Transverse colon (tissue), 3 donors: ENCODE data around the gene LRFN4.

Source experiments
- POLR2A ChIP-seq: fragments of 450-650 bp; IDR thresholded peaks from one replicate; pipeline ENCODE4 v1.6.1; 2016; ENCODE audit warnings: antibody characterized with exemption, mild to moderate bottlenecking, moderate library complexity
- TF ChIP-seq, protein P1 (sequence below), 5 experiments: fragments of 200-600 bp in 3 of 5; fragments of 450-650 bp in 2 of 5; sonication (generic) in 3 of 5; IDR thresholded peaks; 1 replicate in 2 of 5; 2 replicates in 3 of 5; pipeline ENCODE4 v1.5.1; 2016 to 2017; ENCODE audit warnings: antibody characterized with exemption in 5 of 5, inconsistent platforms in 3 of 5, mild to moderate bottlenecking in 2 of 5, moderate library complexity in 1 of 5

DNA sequence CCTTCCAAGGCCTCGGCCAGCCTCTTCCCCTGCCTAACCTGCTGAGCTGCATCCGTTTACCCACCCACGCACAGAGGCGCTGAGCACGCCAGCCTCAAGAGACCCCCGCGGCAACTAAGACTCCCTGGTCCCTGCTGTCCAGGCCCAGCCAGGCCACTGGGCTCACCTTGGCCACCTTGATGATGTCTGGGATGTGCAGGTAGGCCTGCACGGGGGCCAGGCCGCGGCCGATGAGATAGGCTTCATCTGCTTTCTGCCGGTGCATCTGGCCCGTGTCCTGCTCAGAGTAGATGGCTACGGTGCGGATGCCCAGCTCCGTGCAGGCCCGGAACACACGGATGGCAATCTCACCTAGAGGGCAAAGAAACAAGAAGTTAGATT, 14.6 kb downstream of the LRFN4 start:
- TF ChIP-seq POLR2A, result no peak
- TF ChIP-seq, protein P1, sequence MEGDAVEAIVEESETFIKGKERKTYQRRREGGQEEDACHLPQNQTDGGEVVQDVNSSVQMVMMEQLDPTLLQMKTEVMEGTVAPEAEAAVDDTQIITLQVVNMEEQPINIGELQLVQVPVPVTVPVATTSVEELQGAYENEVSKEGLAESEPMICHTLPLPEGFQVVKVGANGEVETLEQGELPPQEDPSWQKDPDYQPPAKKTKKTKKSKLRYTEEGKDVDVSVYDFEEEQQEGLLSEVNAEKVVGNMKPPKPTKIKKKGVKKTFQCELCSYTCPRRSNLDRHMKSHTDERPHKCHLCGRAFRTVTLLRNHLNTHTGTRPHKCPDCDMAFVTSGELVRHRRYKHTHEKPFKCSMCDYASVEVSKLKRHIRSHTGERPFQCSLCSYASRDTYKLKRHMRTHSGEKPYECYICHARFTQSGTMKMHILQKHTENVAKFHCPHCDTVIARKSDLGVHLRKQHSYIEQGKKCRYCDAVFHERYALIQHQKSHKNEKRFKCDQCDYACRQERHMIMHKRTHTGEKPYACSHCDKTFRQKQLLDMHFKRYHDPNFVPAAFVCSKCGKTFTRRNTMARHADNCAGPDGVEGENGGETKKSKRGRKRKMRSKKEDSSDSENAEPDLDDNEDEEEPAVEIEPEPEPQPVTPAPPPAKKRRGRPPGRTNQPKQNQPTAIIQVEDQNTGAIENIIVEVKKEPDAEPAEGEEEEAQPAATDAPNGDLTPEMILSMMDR (IDR thresholded peaks at IDR 0.05), result no peak
